NCI-H128 (cell line): ENCODE results near the gene GSX2.
"Not testable (repeated sequence)": the region's sequence is repeated elsewhere in the genome, so short reads cannot be mapped to it uniquely, and the experiment has no call there.

Experiments used
- DNase-seq: peaks from one replicate; lab custom pipeline; 2025; ENCODE audit not compliant: unreplicated experiment; lab: John Stamatoyannopoulos, UW

The GSX2 gene

GRCh38 chr4:54099748-54100574, at the start of gene GSX2:
Gene GSX2, plus strand, starts transcription at chr4:54100163. Its CDS starts 182 bp downstream, at chr4:54100345.
- no peak for DNase-seq

GRCh38 chr4:54050214-54050904, 49.6 kb upstream of the GSX2 start:
- DNase-seq = no peak

- not testable (repeated sequence) for DNase-seq
These were observed 46.6 kb upstream of the GSX2 start for GRCh38 chr4:54053322-54053721.

- DNase-seq = no peak
These were observed 45.5 kb upstream of the GSX2 start for GRCh38 chr4:54054501-54054900.

- DNase-seq = no peak
These were observed 44.5 kb upstream of the GSX2 start for GRCh38 chr4:54055494-54055893.

GRCh38 chr4:54056360-54056759, 43.6 kb upstream of the GSX2 start:
- DNase-seq = no peak

GRCh38 chr4:54058171-54058570, 41.8 kb upstream of the GSX2 start:
- DNase-seq = no peak

- DNase-seq = no peak
These were observed 39.8 kb upstream of the GSX2 start for GRCh38 chr4:54060116-54060515.

- no peak for DNase-seq
These were observed 38.9 kb upstream of the GSX2 start for GRCh38 chr4:54061067-54061466.

GRCh38 chr4:54061873-54062272, 38.1 kb upstream of the GSX2 start:
- DNase-seq = no peak

GRCh38 chr4:54062392-54062791, 37.6 kb upstream of the GSX2 start:
- no peak for DNase-seq

GRCh38 chr4:54063229-54063628, 36.7 kb upstream of the GSX2 start:
- DNase-seq = no peak

- DNase-seq = no peak
These were observed 36.1 kb upstream of the GSX2 start for GRCh38 chr4:54063737-54064316.

GRCh38 chr4:54064317-54065111, 35.4 kb upstream of the GSX2 start, which contains the start of gene CHIC2:
Gene CHIC2, minus strand, starts transcription at chr4:54064605. Its CDS starts 305 bp downstream, at chr4:54064300.
- DNase-seq = peak; percentile 77

GRCh38 chr4:54065282-54066087, 34.5 kb upstream of the GSX2 start:
- no peak for DNase-seq

- no peak for DNase-seq
These were observed 33.9 kb upstream of the GSX2 start for GRCh38 chr4:54066088-54066415.

GRCh38 chr4:54066718-54067129, 33.2 kb upstream of the GSX2 start:
- no peak for DNase-seq

- no peak for DNase-seq
These were observed 32.8 kb upstream of the GSX2 start for GRCh38 chr4:54067166-54067565.

GRCh38 chr4:54073271-54073880, 26.6 kb upstream of the GSX2 start:
- DNase-seq = no peak

- DNase-seq = no peak
These were observed 25.6 kb upstream of the GSX2 start for GRCh38 chr4:54074381-54074780.
